Osteoblast (primary cell): ENCODE results near the gene NR2E1. TPM values are rescaled to one million over a fixed set of nuclear protein-coding genes. Genes with fewer than 3 reads are reported as not detected.

Experiments used
- DNase-seq: peaks from one replicate; pipeline ENCODE4 v3.0.0; 2011; ENCODE audit warnings: low spot score, mixed read lengths; ENCODE audit not compliant: insufficient read length; ENCODE audit errors: missing footprints
- H2AFZ ChIP-seq: 2 replicates; pipeline ENCODE4 v1.6.0; 2011; ENCODE audit warnings: mild to moderate bottlenecking, low read length
- H3K27ac ChIP-seq: 2 replicates; pipeline ENCODE4 v1.5.1; 2011; ENCODE audit warnings: mild to moderate bottlenecking, low read depth, low read length, moderate library complexity
- H3K27me3 ChIP-seq: 2 replicates; pipeline ENCODE4 v1.6.0; 2012; ENCODE audit warnings: mild to moderate bottlenecking, control low read depth, inconsistent platforms, low read length, moderate library complexity; ENCODE audit not compliant: insufficient read depth
- H3K36me3 ChIP-seq: 2 replicates; pipeline ENCODE4 v1.5.1; 2011; ENCODE audit warnings: mild to moderate bottlenecking, low read length, control low read depth, moderate library complexity; ENCODE audit not compliant: insufficient read depth
- H3K4me1 ChIP-seq: 2 replicates; pipeline ENCODE4 v1.5.1; 2011; ENCODE audit warnings: mild to moderate bottlenecking, low read length, control low read depth, moderate library complexity; ENCODE audit not compliant: insufficient read depth
- H3K4me2 ChIP-seq: 2 replicates; pipeline ENCODE4 v1.6.0; 2011; ENCODE audit warnings: mild to moderate bottlenecking, low read length; ENCODE audit not compliant: insufficient read depth
- H3K4me3 ChIP-seq: fragments of 200-600 bp; sonication (generic); 3 replicates; pipeline ENCODE4 v1.5.1; 2012; ENCODE audit warnings: mild to moderate bottlenecking, low read length, inconsistent platforms; ENCODE audit not compliant: insufficient read depth
- H3K79me2 ChIP-seq: 2 replicates; pipeline ENCODE4 v1.6.0; 2012; ENCODE audit warnings: mild to moderate bottlenecking, low read length, control low read depth, inconsistent platforms; ENCODE audit not compliant: insufficient read depth
- H3K9me3 ChIP-seq: 2 replicates; pipeline ENCODE4 v1.5.1; 2011; ENCODE audit warnings: low read depth, low read length, control low read depth
- H4K20me1 ChIP-seq: 2 replicates; pipeline ENCODE4 v1.6.0; 2012; ENCODE audit warnings: mild to moderate bottlenecking, low read length, control low read depth; ENCODE audit not compliant: insufficient read depth
- CTCF ChIP-seq: IDR thresholded peaks from 2 replicates; pipeline ENCODE4 v1.5.1; 2011; ENCODE audit warnings: mild to moderate bottlenecking, low read depth, low read length, moderate library complexity; ENCODE audit errors: extremely low read depth
- total RNA-seq: library from RNA; depleted of rRNA; stranded (reverse); fragments of >200 nt; gene quantifications from 2 replicates; pipeline ENCODE4 v1.2.3, GENCODE V29; 2012

The NR2E1 gene
- not detected in 2 replicates for total RNA-seq

- H3K4me2 ChIP-seq: no peak within 1 kb of the TSS
- H4K20me1 ChIP-seq: no peaks in the 10 kb centered on the region
- H2AFZ ChIP-seq: no peak within 1 kb of the TSS
- DNase-seq: peak; percentile 89
- no peaks in the 10 kb centered on the region for H3K9me3 ChIP-seq
- H3K36me3 ChIP-seq: no peaks in the 10 kb centered on the region
- no peak for TF ChIP-seq CTCF
- no peak within 1 kb of the TSS for H3K27ac ChIP-seq
- H3K27me3 ChIP-seq: peaks cover 100% of the 10 kb centered on the region
- no peaks in the 10 kb centered on the region for H3K79me2 ChIP-seq
- no peaks in the 10 kb centered on the region for H3K4me1 ChIP-seq
- H3K4me3 ChIP-seq: no peak within 1 kb of the TSS
Observed at GRCh38 chr6:108165714-108166663, at the start of gene NR2E1. TSS of gene NR2E1 (plus strand) at chr6:108166022. CDS start at chr6:108166766, 744 bp downstream.

- Histone ChIP-seq H3K4me1 (peaks cover 19% of the 10 kb centered on the region), H3K4me3 (no peak overlapping the region), H3K36me3 (no peaks in the 10 kb centered on the region), H3K79me2 (no peaks in the 10 kb centered on the region), H3K27ac (no peak overlapping the region), H3K4me2 (peak overlapping the region; percentile 81), H4K20me1 (no peaks in the 10 kb centered on the region), H3K27me3 (peaks cover 82% of the 10 kb centered on the region), H3K9me3 (no peaks in the 10 kb centered on the region), H2AFZ (no peak overlapping the region)
- no peak for DNase-seq
- TF ChIP-seq CTCF: no peak
Observed at GRCh38 chr6:108116546-108117426, 49.0 kb upstream of the NR2E1 start.

GRCh38 chr6:108117427-108118358 lies 48.1 kb upstream of the NR2E1 start:
- peaks cover 84% of the 10 kb centered on the region for H3K27me3 ChIP-seq
- peak overlapping the region; percentile 76 for H3K4me3 ChIP-seq
- H3K27ac ChIP-seq: no peak overlapping the region
- no peaks in the 10 kb centered on the region for H3K79me2 ChIP-seq
- peak overlapping the region; percentile 81 for H3K4me2 ChIP-seq
- DNase-seq: peak; percentile 90
- TF ChIP-seq CTCF: no peak
- H4K20me1 ChIP-seq: no peaks in the 10 kb centered on the region
- H3K36me3 ChIP-seq: no peaks in the 10 kb centered on the region
- H2AFZ ChIP-seq: peak overlapping the region; percentile 80
- H3K4me1 ChIP-seq: peaks cover 19% of the 10 kb centered on the region
- no peaks in the 10 kb centered on the region for H3K9me3 ChIP-seq
